GM23338 (cell line): ENCODE measurements around the gene UBL5. TPM values are rescaled to one million over a fixed set of nuclear protein-coding genes. Genes with fewer than 3 reads are reported as not detected.
"Not testable (repeated sequence)": the region's sequence is repeated elsewhere in the genome, so short reads cannot be mapped to it uniquely, and the experiment has no call there.

ENCODE experiments used
- ATAC-seq: fragments of 200-7000 bp; cut with Tn5 transposase; 3 replicates; pipeline ENCODE4 v1.9.1; 2020
- DNase-seq: peaks from one replicate; pipeline ENCODE4 v3.0.0-alpha.2; 2015; ENCODE audit warnings: low spot score
- H2AFZ ChIP-seq: fragments of 200-600 bp; sonication (generic); 2 replicates; pipeline ENCODE4 v1.8.0; 2016; ENCODE audit warnings: antibody characterized with exemption, mild to moderate bottlenecking, moderate library complexity
- H3F3A ChIP-seq: fragments of 200-600 bp; sonication (generic); replicated peaks from 2 replicates; pipeline ENCODE4 v1.8.0; 2017; ENCODE audit warnings: antibody characterized with exemption, mixed run types, low read depth
- H3K27ac ChIP-seq: fragments of 200-600 bp; sonication (generic); 2 replicates; pipeline ENCODE4 v1.6.1; 2016; ENCODE audit warnings: low read depth
- H3K27me3 ChIP-seq: fragments of 200-600 bp; sonication (generic); 2 replicates; pipeline ENCODE4 v1.8.0; 2016; ENCODE audit warnings: mild to moderate bottlenecking, mixed run types, moderate library complexity; ENCODE audit not compliant: insufficient read depth
- H3K36me3 ChIP-seq: fragments of 200-600 bp; sonication (generic); 2 replicates; pipeline ENCODE4 v1.8.0; 2016; ENCODE audit warnings: mild to moderate bottlenecking; ENCODE audit not compliant: insufficient read depth
- H3K4me1 ChIP-seq: fragments of 200-600 bp; sonication (generic); 2 replicates; pipeline ENCODE4 v1.8.0; 2016; ENCODE audit warnings: mild to moderate bottlenecking, moderate library complexity; ENCODE audit not compliant: insufficient read depth
- H3K4me2 ChIP-seq: fragments of 200-600 bp; sonication (generic); 2 replicates; pipeline ENCODE4 v1.7.1; 2017; ENCODE audit warnings: mixed run types
- H3K4me3 ChIP-seq: fragments of 200-600 bp; sonication (generic); 2 replicates; pipeline ENCODE4 v1.6.1; 2016; ENCODE audit warnings: mixed run types
- H3K79me2 ChIP-seq: fragments of 200-600 bp; sonication (generic); replicated peaks from 2 replicates; pipeline ENCODE4 v1.8.0; 2017; ENCODE audit warnings: mild to moderate bottlenecking; ENCODE audit not compliant: insufficient read depth
- H3K9me2 ChIP-seq: fragments of 200-600 bp; sonication (generic); 2 replicates; pipeline ENCODE4 v1.8.0; 2017; ENCODE audit not compliant: insufficient read depth
- H4K20me1 ChIP-seq: fragments of 200-600 bp; sonication (generic); replicated peaks from 2 replicates; pipeline ENCODE4 v1.8.0; 2017; ENCODE audit warnings: mild to moderate bottlenecking; ENCODE audit not compliant: insufficient read depth
- H3K27ac Mint-ChIP-seq: 2 replicates; pipeline ENCODE4 v1.8.0; 2020; ENCODE audit warnings: inconsistent platforms, mild to moderate bottlenecking, moderate library complexity, mixed read lengths
- H3K27me3 Mint-ChIP-seq: 3 replicates; pipeline ENCODE4 v1.8.0; 2022; ENCODE audit warnings: low read depth, mild to moderate bottlenecking, moderate library complexity, mixed read lengths, inconsistent platforms; ENCODE audit not compliant: insufficient read depth, poor library complexity
- H3K36me3 Mint-ChIP-seq: 3 replicates; pipeline ENCODE4 v1.8.0; 2021; ENCODE audit warnings: low read depth, mild to moderate bottlenecking, inconsistent platforms, moderate library complexity, mixed read lengths
- H3K4me1 Mint-ChIP-seq: 3 replicates; pipeline ENCODE4 v1.8.0; 2020; ENCODE audit warnings: mild to moderate bottlenecking, inconsistent platforms, mixed read lengths
- H3K4me3 Mint-ChIP-seq: 3 replicates; pipeline ENCODE4 v1.8.0; 2021; ENCODE audit warnings: moderate library complexity, mild to moderate bottlenecking, inconsistent platforms, mixed read lengths
- H3K9me3 Mint-ChIP-seq: 3 replicates; pipeline ENCODE4 v1.8.0; 2020; ENCODE audit warnings: moderate library complexity, mild to moderate bottlenecking, inconsistent platforms, mixed read lengths
- CREB1 ChIP-seq: fragments of 250-450 bp; sonication (Bioruptor Pico); IDR thresholded peaks from 2 replicates; pipeline ENCODE4 v1.5.0; 2020; ENCODE audit warnings: low read depth, mild to moderate bottlenecking, moderate library complexity
- EZH2 ChIP-seq: fragments of 200-600 bp; sonication (generic); IDR thresholded peaks from one replicate; pipeline ENCODE4 v1.8.0; 2017; ENCODE audit warnings: antibody characterized with exemption, mild to moderate bottlenecking, low read depth; ENCODE audit not compliant: unreplicated experiment
- NANOG ChIP-seq: IDR thresholded peaks from 2 replicates; pipeline ENCODE4 v1.6.1; 2016; ENCODE audit warnings: antibody characterized with exemption, borderline replicate concordance
- POLR2AphosphoS5 ChIP-seq: IDR thresholded peaks from 2 replicates; pipeline ENCODE4 v1.6.1; 2016; ENCODE audit warnings: antibody characterized with exemption, low read depth
- STAT1 ChIP-seq: IDR thresholded peaks from one replicate; pipeline ENCODE4 v1.6.1; 2016; ENCODE audit warnings: antibody characterized with exemption; ENCODE audit not compliant: unreplicated experiment
- ZNF114 ChIP-seq: fragments of 250-450 bp; sonication (Bioruptor Pico); IDR thresholded peaks from 2 replicates; pipeline ENCODE4 v1.5.0; 2020; ENCODE audit warnings: mild to moderate bottlenecking, moderate library complexity
- ZNF331 ChIP-seq: fragments of 250-450 bp; sonication (Bioruptor Pico); IDR thresholded peaks from 2 replicates; pipeline ENCODE4 v1.5.0; 2020; ENCODE audit warnings: low read depth, mild to moderate bottlenecking, moderate library complexity
- polyA plus RNA-seq: library from polyadenylated mRNA; unstranded; fragments of >200 nt; fragmentation: Nextera tagmentation; extraction: Ambion mirVana; gene quantifications from 2 replicates; pipeline ENCODE4 v1.2.1, GENCODE V29; 2016
- total RNA-seq: library from RNA; depleted of rRNA; stranded (reverse); fragments of >200 nt; shearing (Covaris generic); gene quantifications from 2 replicates; pipeline ENCODE4 v1.2.3, GENCODE V29; 2014
- TF ChIP-seq, protein P1 (sequence below), 2 experiments: fragments of 200-600 bp in 1 of 2; sonication (generic) in 1 of 2; conservative IDR thresholded peaks; 2 replicates each; pipeline versions ENCODE4 v1.5.1 to v1.6.1; 2016 to 2017; ENCODE audit warnings: antibody characterized with exemption in 2 of 2, low read depth in 2 of 2, mild to moderate bottlenecking in 2 of 2, moderate library complexity in 1 of 2
- TF ChIP-seq, protein P2 (sequence below): IDR thresholded peaks from 2 replicates; pipeline ENCODE4 v1.6.1; 2016; ENCODE audit warnings: antibody characterized with exemption

The UBL5 gene
- total and polyA plus RNA-seq, 2 experiments from 2014 or later, result 304 to 1,371 TPM

- TF ChIP-seq, protein P1, sequence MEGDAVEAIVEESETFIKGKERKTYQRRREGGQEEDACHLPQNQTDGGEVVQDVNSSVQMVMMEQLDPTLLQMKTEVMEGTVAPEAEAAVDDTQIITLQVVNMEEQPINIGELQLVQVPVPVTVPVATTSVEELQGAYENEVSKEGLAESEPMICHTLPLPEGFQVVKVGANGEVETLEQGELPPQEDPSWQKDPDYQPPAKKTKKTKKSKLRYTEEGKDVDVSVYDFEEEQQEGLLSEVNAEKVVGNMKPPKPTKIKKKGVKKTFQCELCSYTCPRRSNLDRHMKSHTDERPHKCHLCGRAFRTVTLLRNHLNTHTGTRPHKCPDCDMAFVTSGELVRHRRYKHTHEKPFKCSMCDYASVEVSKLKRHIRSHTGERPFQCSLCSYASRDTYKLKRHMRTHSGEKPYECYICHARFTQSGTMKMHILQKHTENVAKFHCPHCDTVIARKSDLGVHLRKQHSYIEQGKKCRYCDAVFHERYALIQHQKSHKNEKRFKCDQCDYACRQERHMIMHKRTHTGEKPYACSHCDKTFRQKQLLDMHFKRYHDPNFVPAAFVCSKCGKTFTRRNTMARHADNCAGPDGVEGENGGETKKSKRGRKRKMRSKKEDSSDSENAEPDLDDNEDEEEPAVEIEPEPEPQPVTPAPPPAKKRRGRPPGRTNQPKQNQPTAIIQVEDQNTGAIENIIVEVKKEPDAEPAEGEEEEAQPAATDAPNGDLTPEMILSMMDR (conservative IDR thresholded peaks at IDR 0.05; ENCODE audit: low read depth in 2 of 2), result no peak
- TF ChIP-seq STAT1 (no peak), EZH2 (no peak), POLR2AphosphoS5 (no peak), ZNF114 (no peak), ZNF331 (CRISPR knock-in tag) (no peak)
- TF ChIP-seq, protein P2, sequence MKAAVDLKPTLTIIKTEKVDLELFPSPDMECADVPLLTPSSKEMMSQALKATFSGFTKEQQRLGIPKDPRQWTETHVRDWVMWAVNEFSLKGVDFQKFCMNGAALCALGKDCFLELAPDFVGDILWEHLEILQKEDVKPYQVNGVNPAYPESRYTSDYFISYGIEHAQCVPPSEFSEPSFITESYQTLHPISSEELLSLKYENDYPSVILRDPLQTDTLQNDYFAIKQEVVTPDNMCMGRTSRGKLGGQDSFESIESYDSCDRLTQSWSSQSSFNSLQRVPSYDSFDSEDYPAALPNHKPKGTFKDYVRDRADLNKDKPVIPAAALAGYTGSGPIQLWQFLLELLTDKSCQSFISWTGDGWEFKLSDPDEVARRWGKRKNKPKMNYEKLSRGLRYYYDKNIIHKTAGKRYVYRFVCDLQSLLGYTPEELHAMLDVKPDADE, result no peak
Observed at GRCh38 chr19:9839415-9839814, 11.7 kb downstream of the UBL5 start (continued).

GRCh38 chr19:9842834-9843625, 15.3 kb downstream of the UBL5 start:
- DNase-seq (no peak), ATAC-seq (no peak)
- Mint-ChIP-seq H3K27ac (no peak overlapping the region), H3K36me3 (peaks cover 63% of the 10 kb centered on the region), H3K27me3 (peaks cover 5% of the 10 kb centered on the region), H3K9me3 (peaks cover 4% of the 10 kb centered on the region; the same call in 2 of the 3 replicates), H3K4me3 (no peak overlapping the region), H3K4me1 (peaks cover 6% of the 10 kb centered on the region; the same call in 1 of the 3 replicates)
- H3K79me2 ChIP-seq, result no peaks in the 10 kb centered on the region
- H3K27ac ChIP-seq, result no peak overlapping the region
- no peak overlapping the region for H3K4me3 ChIP-seq
- no peaks in the 10 kb centered on the region for H3K27me3 ChIP-seq
- no peak overlapping the region for H3K4me2 ChIP-seq
- no peaks in the 10 kb centered on the region for H3K36me3 ChIP-seq
- TF ChIP-seq POLR2AphosphoS5, result no peak
- no peak for TF ChIP-seq CREB1 (CRISPR knock-in tag)
- no peak for TF ChIP-seq STAT1
- TF ChIP-seq NANOG, result no peak
- H2AFZ ChIP-seq, result no peak overlapping the region
- peaks cover 4% of the 10 kb centered on the region; the same call in 1 of the 2 replicates for H4K20me1 ChIP-seq
- no peaks in the 10 kb centered on the region for H3F3A ChIP-seq
- H3K9me2 ChIP-seq, result no peaks in the 10 kb centered on the region
- H3K4me1 ChIP-seq, result no peaks in the 10 kb centered on the region

- not testable (repeated sequence) for H3K9me2 ChIP-seq, H4K20me1 ChIP-seq, H3K4me3 Mint-ChIP-seq, ATAC-seq, H3K27me3 Mint-ChIP-seq, H2AFZ ChIP-seq, H3F3A ChIP-seq, H3K79me2 ChIP-seq, H3K4me1 Mint-ChIP-seq, H3K27ac Mint-ChIP-seq, H3K9me3 Mint-ChIP-seq, DNase-seq, H3K27me3 ChIP-seq, H3K4me3 ChIP-seq, H3K36me3 ChIP-seq, H3K4me2 ChIP-seq, H3K4me1 ChIP-seq, H3K27ac ChIP-seq
- H3K36me3 Mint-ChIP-seq, result peaks cover 62% of the 10 kb centered on the region
Observed at GRCh38 chr19:9843626-9844273, 16.0 kb downstream of the UBL5 start.
